GM19455 (cell line): ENCODE data around the gene RPP25.

ENCODE experiments used
- ATAC-seq: cut with Tn5 transposase; IDR thresholded peaks from one replicate; pipeline ENCODE4 v1.9.1; 2021; ENCODE audit not compliant: unreplicated experiment

RPP25 gene, protein sequence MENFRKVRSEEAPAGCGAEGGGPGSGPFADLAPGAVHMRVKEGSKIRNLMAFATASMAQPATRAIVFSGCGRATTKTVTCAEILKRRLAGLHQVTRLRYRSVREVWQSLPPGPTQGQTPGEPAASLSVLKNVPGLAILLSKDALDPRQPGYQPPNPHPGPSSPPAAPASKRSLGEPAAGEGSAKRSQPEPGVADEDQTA

DNA sequence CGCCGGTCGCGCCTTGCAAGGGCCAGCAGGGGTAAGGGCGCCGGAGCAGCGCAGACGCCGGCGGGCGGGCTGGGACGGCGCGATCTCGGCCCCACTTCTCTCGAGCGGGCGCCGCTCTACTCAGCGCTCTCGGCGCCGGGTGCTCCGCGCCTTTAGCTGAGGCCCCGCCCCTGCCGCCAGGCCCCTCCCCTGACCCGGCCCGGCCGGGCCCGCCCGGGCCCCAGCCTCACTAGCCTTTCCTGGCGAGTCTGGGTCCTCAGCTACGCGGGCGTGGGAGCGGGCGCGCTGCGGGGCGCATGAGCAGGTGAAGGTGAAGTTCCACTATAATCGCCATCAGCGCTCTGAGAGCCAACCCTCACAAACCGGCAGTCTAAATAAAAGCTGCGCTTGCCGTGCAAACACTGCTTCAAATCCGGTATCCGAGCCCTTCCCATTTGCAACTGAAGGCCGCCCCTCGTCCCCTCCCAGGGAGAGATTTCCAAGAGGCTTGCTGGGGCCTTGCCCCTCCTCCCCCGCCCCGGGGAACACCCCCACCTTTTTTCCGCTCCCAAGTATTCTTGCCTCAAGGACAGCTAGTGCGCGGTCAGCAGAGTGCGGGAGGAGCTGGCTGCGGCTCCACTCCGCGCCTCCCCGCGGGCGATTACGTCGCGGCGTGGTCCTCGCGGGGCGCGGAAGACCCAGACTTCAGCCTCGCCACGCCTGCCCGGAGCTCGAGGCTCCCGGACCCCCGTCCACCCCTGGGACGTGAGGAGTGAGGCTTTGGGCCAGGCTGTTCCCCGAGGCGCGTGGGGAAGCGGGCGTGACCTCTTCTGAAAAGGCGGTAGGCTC, at the start of gene RPP25:
RPP25 (minus strand) TSS at position 125 of the 828 bp plus-strand sequence. CDS start 189 bp downstream, outside the sequence.
- peak; percentile 81 for ATAC-seq

DNA sequence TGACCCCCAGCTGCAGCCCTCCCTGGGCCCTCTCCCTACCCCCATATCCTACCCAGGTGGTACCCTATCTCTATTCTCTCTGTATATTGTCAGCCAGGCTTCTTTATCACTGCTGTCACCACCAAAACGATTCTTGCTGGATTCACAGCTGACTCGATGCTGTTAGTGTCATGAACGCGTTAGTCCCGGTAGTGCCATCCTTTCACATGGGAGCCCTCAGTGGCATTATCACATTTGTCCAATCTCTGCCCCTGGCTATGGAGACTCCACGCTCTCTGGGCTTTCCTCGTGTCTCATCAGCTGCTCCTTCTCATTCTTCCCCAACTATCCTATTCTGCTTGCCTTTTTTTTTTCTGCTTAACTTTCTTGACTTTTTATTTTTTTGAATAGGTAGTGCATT, 45.8 kb upstream of the RPP25 start:
- no peak for ATAC-seq

DNA sequence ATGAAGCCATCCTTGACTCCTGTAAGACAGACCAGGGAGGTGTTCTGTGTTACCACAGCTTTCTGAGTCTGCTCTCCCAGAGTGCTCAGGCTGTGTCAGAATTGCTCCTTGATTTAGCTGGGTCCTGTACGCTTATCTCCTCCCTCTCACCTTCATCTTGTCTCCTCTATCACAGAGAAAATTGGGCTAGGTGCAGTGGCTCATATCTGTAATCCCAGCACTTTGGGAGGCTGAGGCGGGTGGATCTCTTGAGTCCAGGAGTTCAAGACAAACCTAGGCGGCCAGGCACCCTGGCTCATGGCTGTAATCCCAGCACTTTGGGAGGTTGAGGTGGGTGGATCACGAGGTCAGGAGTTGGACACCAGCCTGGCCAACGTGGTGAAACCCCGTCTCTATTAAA, 44.7 kb upstream of the RPP25 start:
- ATAC-seq, result no peak

DNA sequence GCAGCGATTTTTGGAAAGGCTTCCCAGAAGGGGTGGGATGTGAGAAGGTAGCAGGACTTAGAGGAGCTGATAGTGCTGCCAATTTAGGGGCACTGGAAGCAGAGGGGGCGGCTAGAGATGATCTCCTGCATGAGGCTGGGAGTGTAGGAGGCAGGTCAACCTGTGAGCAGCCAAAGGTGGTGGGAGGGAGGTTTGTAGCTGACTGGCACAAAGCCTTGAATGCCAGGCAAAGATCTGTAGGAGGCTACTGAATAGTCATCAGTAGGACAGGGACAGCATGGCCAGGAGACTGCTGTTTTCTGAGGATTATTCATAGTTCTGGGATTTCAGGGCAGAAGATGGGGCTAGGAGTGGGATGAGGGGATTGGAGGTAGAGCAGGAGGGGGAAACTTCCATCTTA, 41.0 kb upstream of the RPP25 start:
- no peak for ATAC-seq

DNA sequence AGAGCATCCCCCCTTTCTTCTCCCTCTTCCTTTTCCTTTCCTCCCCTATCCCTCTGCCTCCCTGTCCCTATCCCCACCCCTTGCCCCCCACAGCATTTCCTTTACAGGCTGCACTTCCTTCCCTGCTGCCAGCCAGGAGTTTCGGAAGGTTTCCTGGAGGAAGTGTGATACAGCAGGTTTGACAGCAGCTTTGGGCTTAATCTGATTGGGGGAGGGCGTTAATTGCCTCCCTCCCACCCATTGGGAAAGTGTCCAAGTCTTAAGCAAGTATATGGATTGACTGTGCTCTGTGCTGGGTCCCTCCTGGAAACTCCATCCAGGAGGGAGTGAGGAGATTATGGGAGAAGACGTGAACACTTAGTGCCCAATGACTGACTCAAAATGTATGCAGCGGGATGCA, 40.6 kb upstream of the RPP25 start:
- no peak for ATAC-seq

DNA sequence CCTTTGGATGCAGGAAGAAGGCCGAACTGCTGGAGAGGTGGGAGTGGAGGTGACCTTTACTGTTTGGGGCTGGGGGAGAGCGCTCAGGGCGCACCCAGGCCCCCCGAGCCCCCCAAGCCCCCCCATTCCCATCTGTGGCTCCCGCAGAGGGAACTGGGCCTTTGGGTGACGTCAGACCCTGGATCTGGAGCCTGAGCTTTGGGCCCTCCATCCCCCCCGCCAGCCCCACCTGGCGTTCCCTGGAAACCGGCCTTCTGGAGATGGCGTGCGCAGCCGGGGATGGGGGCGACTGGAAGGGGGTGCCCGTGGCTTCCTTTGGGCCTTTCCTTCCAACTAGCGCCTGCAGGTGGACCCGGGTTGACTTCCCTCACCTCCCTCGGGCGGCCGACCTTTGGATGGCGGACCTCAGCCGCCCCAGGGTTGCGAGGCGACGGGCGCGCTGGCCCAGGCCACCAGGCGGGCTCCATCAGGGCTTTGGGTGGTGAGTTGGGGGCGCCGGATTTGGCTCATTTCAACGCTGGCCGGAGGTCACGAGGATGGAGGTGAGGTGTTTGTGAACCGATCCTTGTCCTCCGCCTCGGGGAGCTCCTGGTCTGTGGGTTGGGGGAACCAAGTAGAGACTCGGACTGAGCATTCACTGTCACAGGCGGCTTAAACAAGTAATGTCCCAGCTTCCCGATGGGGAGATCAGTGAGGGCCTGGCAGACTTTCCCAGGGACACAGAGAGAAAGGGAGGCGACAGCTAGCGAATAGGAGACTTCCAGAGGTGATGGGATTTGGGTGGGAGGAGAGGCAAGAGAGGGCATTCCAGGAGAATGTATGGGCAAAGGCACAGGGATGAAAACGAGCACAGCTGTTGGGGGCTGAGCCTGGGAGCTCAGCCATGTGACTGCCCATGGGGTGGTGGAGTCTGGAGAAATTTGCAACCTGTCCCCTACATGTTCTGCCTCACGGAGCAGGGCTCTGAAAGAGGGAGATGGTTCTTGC, 39.5 kb upstream of the RPP25 start:
- ATAC-seq, result no peak

DNA sequence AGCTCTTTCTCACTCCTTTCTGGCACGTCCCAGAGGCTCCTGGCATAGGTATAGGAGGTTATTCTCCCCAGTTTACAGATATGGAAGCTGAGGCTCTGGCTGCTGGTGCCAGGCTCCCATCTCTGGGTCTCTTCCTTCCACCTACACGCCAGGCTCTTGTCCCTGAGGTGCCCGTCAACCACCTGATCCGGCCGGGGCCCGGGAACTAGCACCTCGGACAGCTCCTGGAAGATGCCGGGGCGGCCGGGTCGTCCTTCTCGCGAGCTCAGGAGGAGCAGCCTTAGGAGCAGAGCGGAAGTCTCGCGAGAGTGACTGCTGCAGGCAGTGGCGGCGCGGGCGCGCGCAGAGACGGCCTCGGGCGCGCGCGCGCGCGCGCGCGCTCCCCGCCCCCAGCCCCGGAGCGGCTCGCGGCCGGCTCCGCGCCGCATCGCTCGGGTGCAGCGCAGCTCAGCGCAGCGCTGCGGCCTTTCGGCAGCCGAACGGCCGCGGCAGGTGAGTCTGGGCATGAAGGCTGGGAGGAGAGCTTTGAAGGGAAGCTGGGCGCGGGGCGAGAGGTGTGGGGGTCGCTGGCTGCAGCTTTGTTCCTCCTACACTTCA, 38.7 kb upstream of the RPP25 start, which contains the start of gene SCAMP5:
SCAMP5 (plus strand) TSS at position 382 of the 597 bp plus-strand sequence. CDS start 16,277 bp downstream, outside the sequence.
- ATAC-seq, result peak; percentile 71

DNA sequence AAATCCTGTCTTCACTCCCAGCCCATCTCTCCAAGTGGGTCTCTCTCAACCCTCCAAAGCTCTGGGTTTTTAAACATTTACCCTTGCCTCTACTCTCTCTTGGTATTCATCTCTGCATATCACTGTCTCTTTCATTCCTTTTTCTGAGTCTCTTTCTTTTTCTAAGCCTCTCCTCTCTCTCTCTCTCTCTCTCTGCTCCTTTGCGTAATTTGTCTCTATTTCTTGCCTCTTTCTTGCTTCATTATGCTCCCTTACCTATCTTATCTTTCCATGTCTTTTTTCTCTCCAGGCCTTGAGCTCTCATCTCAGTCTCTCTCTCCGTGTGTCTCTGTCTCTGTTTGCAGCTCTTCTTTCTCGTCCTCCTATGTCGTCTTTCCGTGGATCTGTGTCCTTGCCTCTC, 38.1 kb upstream of the RPP25 start:
- no peak for ATAC-seq

DNA sequence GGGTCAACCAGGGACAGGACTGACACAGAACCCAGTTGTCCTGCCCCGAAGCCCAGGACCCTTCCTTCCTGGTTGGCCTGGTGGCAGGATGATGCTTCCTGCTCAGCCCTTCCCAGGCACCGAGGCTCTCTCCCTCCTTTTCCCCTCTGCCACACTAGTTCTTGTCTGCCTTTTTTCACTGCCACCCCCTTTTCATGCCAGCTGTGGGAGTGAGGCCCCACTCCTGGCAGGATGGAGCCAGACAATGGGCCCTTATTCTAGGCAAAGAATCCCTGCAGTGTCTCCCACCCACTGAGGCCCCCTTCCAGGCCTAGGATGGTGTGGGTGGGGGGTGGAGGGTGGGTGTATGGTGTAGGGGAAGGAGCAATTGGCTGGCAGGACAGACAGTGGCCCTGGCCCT, 37.7 kb upstream of the RPP25 start:
- ATAC-seq, result no peak

DNA sequence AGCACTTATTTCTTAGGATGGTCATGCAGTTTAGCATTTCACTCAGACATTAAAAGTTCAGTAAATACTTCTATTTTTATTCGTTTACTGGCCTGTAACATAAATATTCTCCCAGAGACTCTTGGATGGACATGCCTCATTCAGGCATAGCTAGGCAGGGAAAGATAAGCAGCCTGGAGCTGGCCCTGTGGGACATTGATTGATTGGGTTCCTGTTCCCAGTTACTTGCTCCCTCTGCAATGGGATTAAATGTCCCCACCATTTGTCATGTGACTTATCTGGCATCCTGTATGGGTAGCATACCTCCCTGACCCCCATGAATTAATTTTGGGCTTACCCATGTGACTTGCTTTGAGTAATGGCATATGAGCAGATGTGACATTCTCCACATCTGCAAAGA, 36.0 kb upstream of the RPP25 start:
- ATAC-seq, result no peak

DNA sequence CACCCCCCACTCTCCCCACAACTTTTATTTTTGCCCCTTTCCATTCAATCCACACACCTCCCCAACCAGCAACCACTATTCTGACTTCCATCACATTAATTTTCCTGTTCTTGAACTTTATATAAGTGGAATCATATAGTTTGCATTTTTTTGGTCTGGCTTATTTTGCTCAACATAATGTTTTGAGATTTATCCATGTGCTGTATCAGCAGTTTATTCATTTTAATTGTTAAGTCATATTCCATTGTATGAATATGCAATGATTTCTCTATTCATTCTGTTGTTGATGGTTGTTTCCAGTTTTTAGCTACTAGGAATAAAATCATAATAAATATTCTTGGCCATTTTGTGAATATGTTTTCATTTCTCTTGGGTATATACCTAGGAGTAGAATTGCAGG, 33.0 kb upstream of the RPP25 start:
- no peak for ATAC-seq

DNA sequence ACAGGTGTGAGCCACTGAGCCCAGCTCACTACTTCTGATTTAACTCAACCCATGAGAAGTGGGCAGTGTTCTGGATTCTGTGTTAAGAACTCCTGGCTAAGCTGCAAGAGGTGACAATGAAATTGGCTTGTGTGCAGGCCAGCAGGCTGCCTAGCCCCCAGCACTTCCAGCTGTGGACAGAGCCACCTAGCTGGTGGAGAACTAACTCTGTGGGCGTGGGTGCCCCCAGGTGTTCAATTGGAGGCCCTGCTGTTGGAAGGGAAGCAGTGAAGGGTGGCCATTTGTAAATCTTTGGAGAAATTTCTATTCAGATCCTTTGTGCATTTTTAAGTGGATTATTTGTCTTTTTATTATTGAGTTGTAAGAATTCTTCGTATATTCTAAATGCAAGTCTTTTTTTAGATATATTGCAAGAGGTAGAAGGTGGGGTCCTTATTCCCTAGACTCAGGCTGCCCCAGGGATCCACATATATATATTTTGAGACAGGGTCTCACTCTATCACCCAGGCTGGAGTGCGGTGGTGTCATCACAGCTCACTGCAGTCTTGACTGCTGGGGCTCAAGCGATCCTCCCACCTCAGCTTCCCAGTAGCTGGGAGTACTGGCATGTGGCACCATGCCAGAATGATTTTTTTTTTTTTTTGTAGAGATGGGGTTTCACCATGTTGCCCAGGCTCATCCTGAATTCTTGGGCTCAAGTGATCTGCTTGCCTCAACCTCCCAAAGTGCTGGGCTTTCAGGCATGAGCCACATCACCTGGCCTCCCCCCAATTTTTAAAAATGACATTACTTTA, 31.6 kb upstream of the RPP25 start:
- ATAC-seq, result no peak

DNA sequence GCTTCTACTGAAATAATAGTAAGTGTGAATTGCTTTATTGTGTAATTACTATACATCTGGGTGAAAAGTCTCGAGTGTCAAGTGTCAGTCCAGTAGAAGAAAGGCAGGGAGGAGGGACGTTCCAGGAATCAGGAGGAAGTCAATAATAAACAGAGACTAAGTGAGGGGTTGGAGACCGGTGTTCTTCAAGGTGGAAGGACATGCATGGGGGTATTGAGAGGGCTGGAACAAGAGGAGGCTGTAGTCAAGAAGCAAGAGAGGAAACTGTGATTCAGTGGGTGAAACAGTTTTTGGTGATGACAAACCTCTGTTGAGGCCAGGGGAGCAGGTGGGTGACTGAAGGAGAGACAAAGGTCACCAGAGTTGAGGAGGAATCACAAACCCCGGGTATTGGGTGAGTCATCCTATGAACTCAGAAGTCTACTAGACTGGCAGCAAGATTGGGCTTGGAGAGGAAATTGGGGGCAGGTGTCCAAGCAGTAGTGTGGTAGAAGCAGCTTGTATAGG, 27.2 kb upstream of the RPP25 start:
- ATAC-seq, result no peak

DNA sequence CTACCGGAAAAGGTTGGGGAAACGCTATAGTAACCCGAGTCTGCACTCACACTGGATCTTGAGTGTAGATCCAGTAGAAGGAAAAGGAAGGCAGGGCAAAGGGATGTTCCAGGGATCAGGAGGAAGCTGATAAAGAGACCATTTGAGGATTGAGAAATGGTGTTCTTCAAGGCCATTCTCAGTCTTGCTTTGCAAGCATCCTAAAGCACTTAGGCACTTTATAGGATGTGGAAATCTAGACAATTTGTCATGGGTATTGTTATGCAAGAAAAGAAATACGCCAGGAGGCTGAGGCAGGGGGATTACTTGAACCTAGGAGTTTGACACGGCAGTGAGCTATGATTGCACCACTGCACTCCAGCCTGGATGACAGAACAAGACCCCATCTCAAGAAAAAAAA, 25.6 kb upstream of the RPP25 start:
- ATAC-seq, result no peak

DNA sequence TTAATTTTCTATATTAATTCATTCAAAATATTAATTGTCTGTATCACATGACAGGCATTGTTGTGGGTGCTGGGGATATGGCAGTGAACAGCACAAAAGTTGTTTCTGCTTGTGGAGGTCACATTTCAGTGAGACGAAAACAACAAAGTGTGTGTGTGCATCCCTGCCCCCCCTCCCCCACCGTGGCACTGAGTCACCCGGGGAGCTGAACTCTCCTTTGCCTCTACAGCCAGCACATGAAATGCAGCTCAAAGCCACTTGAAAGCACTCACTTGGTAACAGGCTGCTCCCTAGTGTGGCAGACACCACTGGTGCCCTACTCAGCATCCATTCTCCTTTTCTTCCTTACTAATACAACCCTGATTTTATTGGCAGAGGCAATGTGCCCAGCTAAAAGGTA, 21.9 kb upstream of the RPP25 start:
- ATAC-seq, result no peak

DNA sequence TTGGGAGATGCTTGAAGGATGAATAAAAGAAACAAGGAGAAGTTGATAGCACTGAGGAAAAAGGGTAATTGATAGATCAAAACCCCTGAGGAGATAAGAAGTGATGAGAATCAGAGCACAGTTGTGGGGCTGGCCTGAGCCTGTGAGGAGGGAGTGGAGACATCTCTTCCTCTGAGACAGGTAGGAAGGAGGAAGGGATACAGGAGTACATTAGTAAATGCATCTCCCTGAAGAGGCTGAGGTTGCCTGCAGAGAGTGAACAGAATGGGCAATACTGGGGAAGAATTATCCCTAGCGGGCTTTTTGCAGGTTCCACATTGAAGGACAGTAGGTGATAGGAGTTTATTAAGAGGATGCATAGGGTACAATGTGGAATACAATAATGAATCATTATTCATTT, 21.5 kb upstream of the RPP25 start:
- no peak for ATAC-seq

DNA sequence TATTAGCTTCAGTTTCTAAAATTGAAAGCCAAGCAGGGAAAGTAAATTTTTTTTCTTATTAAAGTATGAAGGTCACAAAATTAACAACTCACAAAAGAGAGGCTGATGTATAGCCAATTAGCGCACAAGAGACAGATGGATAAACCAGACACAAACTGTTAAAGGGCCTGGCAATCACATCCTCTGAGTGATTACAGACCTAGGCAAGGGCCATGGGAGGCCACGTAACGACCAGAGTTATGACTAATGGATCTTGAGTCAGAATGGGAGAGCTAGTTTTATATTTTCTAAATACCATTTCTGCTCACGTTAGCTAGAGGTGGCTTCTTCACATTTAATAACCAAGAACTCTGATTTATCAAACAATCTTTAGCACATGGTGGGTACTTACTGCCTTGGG, 21.0 kb upstream of the RPP25 start:
- ATAC-seq, result no peak

DNA sequence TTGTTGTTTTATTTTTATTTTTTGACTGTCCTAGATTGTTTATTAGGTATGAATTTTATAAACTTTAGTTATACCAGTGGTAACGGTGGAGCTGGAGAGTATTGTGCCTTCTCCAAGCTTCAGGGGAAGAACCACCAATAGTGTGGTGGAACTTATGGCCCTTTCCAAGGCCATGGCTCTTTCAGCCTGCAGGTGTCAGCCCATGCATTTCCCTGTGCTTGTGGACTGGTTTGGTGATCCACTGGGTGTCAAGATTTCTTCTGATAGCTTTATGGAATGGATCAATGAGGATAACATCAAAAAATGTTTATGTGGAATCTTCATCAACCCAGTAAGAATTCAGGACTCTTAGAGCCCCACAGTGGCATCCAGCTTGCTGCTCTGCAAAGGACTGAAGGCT, 19.6 kb upstream of the RPP25 start:
- no peak for ATAC-seq

DNA sequence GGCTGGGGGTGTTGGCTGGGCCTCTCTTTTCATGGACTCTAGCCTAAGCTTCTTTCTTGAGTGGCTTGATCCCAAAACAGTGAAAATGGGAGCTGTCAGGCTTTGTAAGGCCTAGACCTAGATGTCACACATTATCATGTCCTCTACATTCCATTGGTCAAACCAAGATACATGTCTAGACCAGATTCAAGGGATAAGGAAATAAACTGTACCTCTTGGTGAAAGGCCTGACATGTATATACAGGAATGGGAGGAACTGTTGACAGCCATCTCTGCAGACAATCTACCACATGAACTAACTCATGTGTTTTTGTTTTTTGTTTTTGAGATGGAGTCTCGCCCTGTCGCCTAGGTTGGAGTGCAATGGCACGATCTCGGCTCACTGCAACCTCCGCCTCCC, 11.1 kb upstream of the RPP25 start:
- ATAC-seq, result no peak

DNA sequence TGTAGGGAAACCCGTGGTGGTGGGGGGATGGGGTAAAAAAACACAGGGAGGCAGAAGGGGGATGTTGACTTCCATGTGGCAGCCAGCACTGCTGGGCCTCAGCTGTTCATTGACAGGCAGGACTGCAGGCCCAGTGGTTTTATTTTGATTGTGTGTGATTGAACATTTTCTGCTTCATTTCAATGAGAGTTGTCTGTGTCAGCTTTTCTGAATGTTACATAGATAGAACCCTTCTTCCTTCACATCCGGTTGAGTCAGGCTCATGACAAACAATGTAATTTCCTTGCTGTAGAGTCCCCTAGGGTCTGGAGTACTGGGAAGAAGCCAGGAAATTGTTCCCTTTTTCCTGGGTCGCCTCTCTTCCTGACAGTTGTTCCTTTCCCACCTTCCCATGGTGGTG, 8.2 kb upstream of the RPP25 start:
- ATAC-seq, result no peak
